CD4-positive, alpha-beta memory T cell (primary cell): ENCODE results near the gene IL18. TPM values are rescaled to one million over a fixed set of nuclear protein-coding genes. Genes with fewer than 3 reads are reported as not detected.

Experiments used
- CTCF ChIA-PET: fragments of 350-600 bp; sonication (Branson Sonifier 250); formaldehyde crosslinking; loops from one replicate; lab custom pipeline; 2021; ENCODE audit warnings: inconsistent platforms; ENCODE audit not compliant: partially characterized antibody; lab: Charles Lee
- POLR2A ChIA-PET: fragments of 350-600 bp; sonication (Branson Sonifier 250); formaldehyde crosslinking; loops from one replicate; lab custom pipeline; 2021; ENCODE audit not compliant: partially characterized antibody; lab: Charles Lee
- DNase-seq, 5 donors: peaks; one replicate each; pipeline versions ENCODE4 v3.0.0 to v3.0.0-alpha.2; 2020 to 2022; ENCODE audit warnings: mixed read lengths in 1 of 5
- H3K27ac ChIP-seq: one replicate; pipeline ENCODE4 v1.7.0; 2013; ENCODE audit warnings: low read depth, low read length
- H3K27me3 ChIP-seq: 2 replicates; pipeline ENCODE4 v1.7.0; 2013; ENCODE audit warnings: mild to moderate bottlenecking, low read length, moderate library complexity; ENCODE audit not compliant: insufficient read depth
- H3K36me3 ChIP-seq: 2 replicates; pipeline ENCODE4 v1.7.0; 2013; ENCODE audit warnings: mild to moderate bottlenecking, low read length, moderate library complexity; ENCODE audit not compliant: insufficient read depth
- H3K4me1 ChIP-seq: 2 replicates; pipeline ENCODE4 v1.7.0; 2013; ENCODE audit warnings: mild to moderate bottlenecking, low read length, moderate library complexity; ENCODE audit not compliant: insufficient read depth
- H3K4me3 ChIP-seq, 2 donors: one replicate each; pipeline ENCODE4 v1.7.0; 2013; ENCODE audit warnings: low read length in 2 of 2, mild to moderate bottlenecking in 1 of 2
- H3K9me3 ChIP-seq, 2 donors: one replicate each; pipeline ENCODE4 v1.7.0; 2013; ENCODE audit warnings: low read length in 2 of 2, control low read depth in 1 of 2; ENCODE audit not compliant: control insufficient read depth in 1 of 2
- H3K27ac Mint-ChIP-seq, 7 donors: one replicate each; pipeline ENCODE4 v1.8.0; 2020 to 2021; ENCODE audit warnings: mixed read lengths in 7 of 7, mild to moderate bottlenecking in 6 of 7, inconsistent platforms in 3 of 7, moderate library complexity in 3 of 7
- H3K27me3 Mint-ChIP-seq, 2 donors: one replicate each; pipeline ENCODE4 v1.8.0; 2020 to 2021; ENCODE audit warnings: mixed read lengths in 2 of 2
- H3K36me3 Mint-ChIP-seq, 2 donors: one replicate each; pipeline ENCODE4 v1.8.0; 2020 to 2021; ENCODE audit warnings: mixed read lengths in 2 of 2, inconsistent platforms in 1 of 2, mild to moderate bottlenecking in 1 of 2
- H3K4me1 Mint-ChIP-seq, 4 donors: one replicate each; pipeline ENCODE4 v1.8.0; 2020 to 2021; ENCODE audit warnings: mixed read lengths in 4 of 4, mild to moderate bottlenecking in 1 of 4
- H3K4me3 Mint-ChIP-seq, 8 donors: one replicate each; pipeline ENCODE4 v1.8.0; 2020 to 2021; ENCODE audit warnings: mixed read lengths in 8 of 8, mild to moderate bottlenecking in 7 of 8, moderate library complexity in 6 of 8, inconsistent platforms in 3 of 8
- H3K9me3 Mint-ChIP-seq, 8 donors: one replicate each; pipeline ENCODE4 v1.8.0; 2020 to 2021; ENCODE audit warnings: mixed read lengths in 8 of 8, mild to moderate bottlenecking in 5 of 8, inconsistent platforms in 3 of 8, moderate library complexity in 1 of 8
- intact Hi-C: fragments of 100-400 bp; cut with micrococcal nuclease; formaldehyde crosslinking; loops from one replicate; pipeline ENCODE4 v1.15.1; 2023
- polyA plus RNA-seq, 2 donors: library from polyadenylated mRNA; unstranded; fragments of 300-500 nt; fragmentation: Illumina TruSeq; gene quantifications; one replicate each; pipeline ENCODE4 v1.2.3, GENCODE V29; 2021
- total RNA-seq, 2 experiments: library from RNA; stranded (reverse); gene quantifications; one replicate each; pipeline ENCODE4 v1.2.3, GENCODE V29; 2021

Gene IL18
- total and polyA plus RNA-seq, 4 experiments from 2014 or later, result 0.42 TPM; not detected in 3

- Histone ChIP-seq H3K9me3 (no peaks in the 10 kb centered on the region), H3K27me3 (no peaks in the 10 kb centered on the region), H3K27ac (no peak overlapping the region), H3K4me1 (no peaks in the 10 kb centered on the region), H3K36me3 (no peaks in the 10 kb centered on the region), H3K4me3 (no peak overlapping the region)
- Mint-ChIP-seq H3K27ac (no peak overlapping the region), H3K36me3 (peaks cover 1 to 11% of the 10 kb centered on the region in 2 donors), H3K4me1 (no peaks in the 10 kb centered on the region), H3K9me3 (no peaks in the 10 kb centered on the region), H3K27me3 (no peaks in the 10 kb centered on the region), H3K4me3 (no peak overlapping the region)
- intact Hi-C loops, result no loop called here
- ChIA-PET POLR2A (no interaction called here), CTCF (interaction anchor here (0.7 to 2.5 kb wide), 4 partner anchors 9 to 608 kb away, joined by 3 to 19 read pairs (median 4); partner anchors contain the start of gene HOATZ)
- DNase-seq, result no peak
These were observed 41.8 kb downstream of the IL18 start for GRCh38 chr11:112121981-112122615.

GRCh38 chr11:112118176-112118575 lies 45.7 kb downstream of the IL18 start:
- H3K36me3 ChIP-seq, result no peaks in the 10 kb centered on the region
- ChIA-PET POLR2A (no interaction called here), CTCF (no interaction called here)
- Mint-ChIP-seq H3K27me3 (no peaks in the 10 kb centered on the region), H3K9me3 (no peaks in the 10 kb centered on the region), H3K4me3 (no peak overlapping the region), H3K36me3 (peaks cover 1 to 14% of the 10 kb centered on the region in 2 donors), H3K27ac (no peak overlapping the region), H3K4me1 (peaks cover 0 to 2% (median 0%) of the 10 kb centered on the region in 4 donors)
- intact Hi-C loops, result loop anchor here (10.0 kb wide), 1 partner anchor 63 kb away; no protein-coding TSS in a partner anchor
- no peaks in the 10 kb centered on the region for H3K9me3 ChIP-seq
- no peaks in the 10 kb centered on the region for H3K27me3 ChIP-seq
- no peak overlapping the region for H3K4me3 ChIP-seq
- no peak overlapping the region for H3K27ac ChIP-seq
- H3K4me1 ChIP-seq, result no peaks in the 10 kb centered on the region
- DNase-seq, result no peak

DNA sequence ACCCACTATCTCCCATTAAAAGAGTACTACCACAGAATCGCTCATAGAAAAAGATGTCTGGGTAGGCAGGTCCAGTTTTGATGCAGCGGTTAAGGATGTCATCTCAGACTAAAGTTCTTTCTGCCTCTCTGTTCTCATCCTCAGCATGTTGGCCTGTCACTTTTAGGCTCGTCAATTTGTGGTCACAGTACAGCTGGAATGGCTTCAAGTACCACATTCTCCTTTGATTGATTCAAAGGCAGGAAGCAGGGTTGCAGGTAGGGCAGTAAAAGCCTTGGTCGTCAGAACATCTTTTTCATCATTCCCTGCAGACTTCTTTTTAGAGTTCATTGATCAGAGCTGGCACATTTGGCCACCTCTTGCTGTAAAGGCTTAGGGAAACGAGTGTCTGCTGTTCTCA lies 48.5 kb downstream of the IL18 start:
- no peak for DNase-seq
- H3K27ac Mint-ChIP-seq, result no peak overlapping the region
- no peaks in the 10 kb centered on the region for H3K27me3 Mint-ChIP-seq
- no peaks in the 10 kb centered on the region for H3K36me3 ChIP-seq
- H3K4me1 Mint-ChIP-seq, result peaks cover 0 to 2% (median 0%) of the 10 kb centered on the region in 4 donors
- no peak overlapping the region for H3K27ac ChIP-seq
- H3K4me3 Mint-ChIP-seq, result no peak overlapping the region
- no peaks in the 10 kb centered on the region for H3K4me1 ChIP-seq
- H3K9me3 Mint-ChIP-seq, result no peaks in the 10 kb centered on the region
- no peaks in the 10 kb centered on the region for H3K27me3 ChIP-seq
- intact Hi-C loops, result loop anchor here (10.0 kb wide), 1 partner anchor 61 kb away; no protein-coding TSS in a partner anchor
- H3K36me3 Mint-ChIP-seq, result peaks cover 1 to 14% of the 10 kb centered on the region in 2 donors
- ChIA-PET POLR2A (no interaction called here), CTCF (interaction anchor here (0.9 to 4.9 kb wide), 5 partner anchors 9 to 165 kb away, joined by 3 to 33 read pairs (median 8); no protein-coding TSS in a partner anchor)
- H3K9me3 ChIP-seq, result no peaks in the 10 kb centered on the region
- H3K4me3 ChIP-seq, result no peak overlapping the region

DNA sequence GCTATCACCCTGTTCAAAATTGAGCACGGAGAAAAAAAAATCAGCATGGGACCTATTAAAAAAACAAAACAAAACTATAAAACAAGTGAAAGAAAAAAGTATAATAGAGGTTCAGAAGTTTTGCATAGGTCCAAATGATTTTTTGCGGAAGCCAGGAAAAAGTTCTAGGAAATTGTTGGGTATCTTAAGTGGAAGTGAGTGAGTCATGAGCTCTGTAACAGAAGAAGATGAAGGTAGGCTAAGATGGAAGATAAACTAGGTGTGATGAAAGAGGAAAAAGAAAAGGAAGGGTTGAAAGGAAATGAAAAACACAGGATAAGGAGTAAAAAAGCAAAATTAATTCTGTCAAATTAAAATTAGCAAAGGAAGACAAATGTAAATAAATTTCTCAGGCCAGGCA lies 49.4 kb downstream of the IL18 start:
- no peaks in the 10 kb centered on the region for H3K9me3 Mint-ChIP-seq
- CTCF ChIA-PET, result interaction anchor here (0.8 to 4.9 kb wide), 14 partner anchors 8 to 1178 kb away, joined by 3 to 33 read pairs (median 5); partner anchors contain the start of genes SDHD and TIMM8B
- H3K27ac Mint-ChIP-seq, result peak overlapping the region in 1 of 7 donors; percentile 57
- intact Hi-C loops, result loop anchor here (10.0 kb wide), 1 partner anchor 60 kb away; no protein-coding TSS in a partner anchor
- no peak for DNase-seq
- H3K36me3 ChIP-seq, result no peaks in the 10 kb centered on the region
- H3K27ac ChIP-seq, result no peak overlapping the region
- H3K36me3 Mint-ChIP-seq, result peaks cover 1 to 14% of the 10 kb centered on the region in 2 donors
- H3K4me3 Mint-ChIP-seq, result no peak overlapping the region
- no peaks in the 10 kb centered on the region for H3K27me3 Mint-ChIP-seq
- H3K4me1 Mint-ChIP-seq, result peaks cover 0 to 2% (median 0%) of the 10 kb centered on the region in 4 donors
- H3K4me3 ChIP-seq, result no peak overlapping the region
- no peaks in the 10 kb centered on the region for H3K4me1 ChIP-seq
- no peaks in the 10 kb centered on the region for H3K27me3 ChIP-seq
- POLR2A ChIA-PET, result interaction anchor here (0.6 kb wide), 1 partner anchor 545 kb away, joined by 3 read pairs; no protein-coding TSS in a partner anchor
- no peaks in the 10 kb centered on the region for H3K9me3 ChIP-seq

GRCh38 chr11:112113539-112114457 lies 50.1 kb downstream of the IL18 start:
- intact Hi-C loops, result loop anchor here (1.0 to 10.0 kb wide), 3 partner anchors 59 to 167 kb away; partner anchors contain the start of gene BCO2
- peak overlapping the region in 2 of 7 donors; percentile 17 to 57 for H3K27ac Mint-ChIP-seq

DNA sequence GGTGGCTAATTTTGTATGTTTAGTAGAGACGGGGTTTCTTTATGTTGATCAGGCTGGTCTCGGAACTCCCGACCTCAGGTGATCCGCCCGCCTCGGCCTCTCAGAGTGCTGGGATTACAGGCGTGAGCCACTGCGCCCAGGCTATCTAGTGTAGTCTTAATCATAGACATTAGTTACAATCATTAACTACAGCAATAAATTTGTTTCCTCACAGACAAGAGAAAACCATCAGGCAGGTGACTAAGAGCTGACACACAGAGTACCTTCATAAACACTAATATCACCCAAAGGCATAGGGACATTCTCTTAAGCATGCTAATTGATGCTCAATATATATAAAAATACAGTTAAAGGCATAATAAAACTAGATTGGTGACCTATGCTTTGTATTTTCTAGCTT lies 57.8 kb downstream of the IL18 start:
- H3K27ac ChIP-seq, result no peak overlapping the region
- peaks cover 5% of the 10 kb centered on the region for H3K36me3 ChIP-seq
- ChIA-PET POLR2A (no interaction called here), CTCF (interaction anchor here (1.1 kb wide), 1 partner anchor 9 kb away, joined by 5 read pairs; no protein-coding TSS in a partner anchor)
- Mint-ChIP-seq H3K4me1 (peaks cover 0 to 2% (median 0%) of the 10 kb centered on the region in 4 donors), H3K4me3 (no peak overlapping the region), H3K9me3 (no peaks in the 10 kb centered on the region), H3K36me3 (peaks cover 5 to 6% of the 10 kb centered on the region in 2 donors), H3K27me3 (no peaks in the 10 kb centered on the region), H3K27ac (no peak overlapping the region)
- H3K4me1 ChIP-seq, result no peaks in the 10 kb centered on the region
- intact Hi-C loops, result no loop called here
- H3K9me3 ChIP-seq, result no peaks in the 10 kb centered on the region
- no peak overlapping the region for H3K4me3 ChIP-seq
- no peak for DNase-seq
- H3K27me3 ChIP-seq, result no peaks in the 10 kb centered on the region

More at GRCh38 chr11:112113539-112114457, 50.1 kb downstream of the IL18 start:
- Histone ChIP-seq H3K27ac (no peak overlapping the region), H3K27me3 (no peaks in the 10 kb centered on the region), H3K4me1 (no peaks in the 10 kb centered on the region), H3K36me3 (no peaks in the 10 kb centered on the region), H3K9me3 (no peaks in the 10 kb centered on the region), H3K4me3 (no peak overlapping the region)
- H3K4me3 Mint-ChIP-seq, result no peak overlapping the region
- peak in 4 of 5 donors; percentile 33 to 56 (median 46) for DNase-seq
- peaks cover 1 to 19% of the 10 kb centered on the region in 2 donors for H3K36me3 Mint-ChIP-seq
- no peaks in the 10 kb centered on the region for H3K27me3 Mint-ChIP-seq
- ChIA-PET POLR2A (interaction anchor here (0.6 kb wide), 1 partner anchor 544 kb away, joined by 3 read pairs; no protein-coding TSS in a partner anchor), CTCF (interaction anchor here (0.6 to 4.9 kb wide), 20 partner anchors 7 to 1667 kb away, joined by 3 to 33 read pairs (median 4); partner anchors contain the start of genes SDHD and TIMM8B)
- H3K9me3 Mint-ChIP-seq, result no peaks in the 10 kb centered on the region
- peaks cover 0 to 2% (median 0%) of the 10 kb centered on the region in 4 donors for H3K4me1 Mint-ChIP-seq
